ENCODE data around the gene GUCY1A1. TPM values are rescaled to one million over a fixed set of nuclear protein-coding genes. Genes with fewer than 3 reads are reported as not detected.
A peak's percentile ranks its signal among the peaks of the same experiment; 100 is the strongest.

The GUCY1A1 gene
- total and polyA plus RNA-seq, 2 donors from 2014 or later = 6.9 to 64.6 TPM

DNA sequence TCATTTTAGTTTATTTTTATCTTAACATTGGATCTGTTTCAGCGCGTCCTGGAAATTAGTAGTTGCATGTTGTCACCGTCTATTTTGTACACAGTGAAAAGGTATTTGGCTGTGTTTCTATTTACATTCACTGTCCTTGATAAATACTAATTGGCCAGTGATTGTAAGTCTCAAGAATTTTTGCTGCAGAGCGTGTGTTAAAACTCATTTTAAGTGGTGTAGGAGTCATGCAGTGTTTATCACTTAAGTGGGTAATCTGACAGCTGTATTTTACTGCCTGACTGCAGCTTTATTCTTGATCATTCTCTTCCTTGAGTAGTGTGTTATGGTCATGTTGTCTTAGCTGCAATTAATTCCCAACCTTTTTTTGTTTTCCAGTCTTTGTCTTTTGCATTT is 9.8 kb downstream of the GUCY1A1 start:
- Histone ChIP-seq H3K4me3 (ENCODE audit: low read length in 3 of 3) (peak overlapping the region in 1 of 3 donors; percentile 14), H3K36me3 (ENCODE audit: control insufficient read depth in 2 of 3, insufficient read depth in 3 of 3, low read length in 3 of 3) (no peaks in the 10 kb centered on the region), H3K27ac (ENCODE audit: low read depth in 2 of 2, low read length in 2 of 2) (no peak overlapping the region), H3K9ac (ENCODE audit: low read length in 3 of 3) (no peak overlapping the region), H3K27me3 (ENCODE audit: control insufficient read depth, insufficient read depth, low read length) (no peaks in the 10 kb centered on the region), H3K4me1 (ENCODE audit: control insufficient read depth in 2 of 3, insufficient read depth in 2 of 3, low read depth in 1 of 3, low read length in 3 of 3) (peaks cover 0 to 10% (median 4%) of the 10 kb centered on the region in 3 donors), H3K9me3 (ENCODE audit: control insufficient read depth in 2 of 3, insufficient read depth in 1 of 3, low read length in 3 of 3) (no peaks in the 10 kb centered on the region)
- DNase-seq = peak in 2 of 5 donors; percentile 41 to 67
- TF ChIP-seq, protein P1, sequence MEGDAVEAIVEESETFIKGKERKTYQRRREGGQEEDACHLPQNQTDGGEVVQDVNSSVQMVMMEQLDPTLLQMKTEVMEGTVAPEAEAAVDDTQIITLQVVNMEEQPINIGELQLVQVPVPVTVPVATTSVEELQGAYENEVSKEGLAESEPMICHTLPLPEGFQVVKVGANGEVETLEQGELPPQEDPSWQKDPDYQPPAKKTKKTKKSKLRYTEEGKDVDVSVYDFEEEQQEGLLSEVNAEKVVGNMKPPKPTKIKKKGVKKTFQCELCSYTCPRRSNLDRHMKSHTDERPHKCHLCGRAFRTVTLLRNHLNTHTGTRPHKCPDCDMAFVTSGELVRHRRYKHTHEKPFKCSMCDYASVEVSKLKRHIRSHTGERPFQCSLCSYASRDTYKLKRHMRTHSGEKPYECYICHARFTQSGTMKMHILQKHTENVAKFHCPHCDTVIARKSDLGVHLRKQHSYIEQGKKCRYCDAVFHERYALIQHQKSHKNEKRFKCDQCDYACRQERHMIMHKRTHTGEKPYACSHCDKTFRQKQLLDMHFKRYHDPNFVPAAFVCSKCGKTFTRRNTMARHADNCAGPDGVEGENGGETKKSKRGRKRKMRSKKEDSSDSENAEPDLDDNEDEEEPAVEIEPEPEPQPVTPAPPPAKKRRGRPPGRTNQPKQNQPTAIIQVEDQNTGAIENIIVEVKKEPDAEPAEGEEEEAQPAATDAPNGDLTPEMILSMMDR (IDR thresholded peaks at IDR 0.05; ENCODE audit: borderline replicate concordance, extremely low read depth, insufficient read depth) = no peak
- no peak for FAIRE-seq
- intact Hi-C loops (cut with DNase I) = no loop called here

DNA sequence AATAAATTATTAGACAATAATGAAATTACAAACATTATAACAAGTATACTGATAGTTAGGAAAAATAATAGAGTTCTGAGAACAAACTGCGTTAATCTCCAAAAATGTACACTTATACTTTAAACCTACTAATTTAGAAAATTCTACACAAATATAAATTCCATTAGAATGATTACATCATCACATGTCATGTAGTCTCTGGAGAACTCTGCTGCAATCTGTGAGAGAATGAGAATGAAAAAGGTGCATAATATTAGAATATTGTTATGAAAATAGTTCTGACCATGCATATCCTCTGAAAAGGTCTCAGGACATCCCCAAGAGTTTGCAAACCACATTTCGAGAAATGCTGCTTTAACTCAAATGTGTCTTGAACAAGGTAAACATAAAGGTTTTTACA is 11.4 kb downstream of the GUCY1A1 start:
- TF ChIP-seq, protein P1 (IDR thresholded peaks at IDR 0.05; ENCODE audit: borderline replicate concordance, extremely low read depth, insufficient read depth) = no peak
- H3K4me1 ChIP-seq (ENCODE audit: control insufficient read depth in 2 of 3, insufficient read depth in 2 of 3, low read depth in 1 of 3, low read length in 3 of 3) = peaks cover 0 to 5% (median 4%) of the 10 kb centered on the region in 3 donors
- no peaks in the 10 kb centered on the region for H3K36me3 ChIP-seq (ENCODE audit: control insufficient read depth in 2 of 3, insufficient read depth in 3 of 3, low read length in 3 of 3)
- no peaks in the 10 kb centered on the region for H3K9me3 ChIP-seq (ENCODE audit: control insufficient read depth in 2 of 3, insufficient read depth in 1 of 3, low read length in 3 of 3)
- no peak overlapping the region for H3K4me3 ChIP-seq (ENCODE audit: low read length in 3 of 3)
- DNase-seq (no peak), FAIRE-seq (no peak)
- H3K27me3 ChIP-seq (ENCODE audit: control insufficient read depth, insufficient read depth, low read length) = no peaks in the 10 kb centered on the region
- intact Hi-C loops (cut with DNase I) = no loop called here
- no peak overlapping the region for H3K9ac ChIP-seq (ENCODE audit: low read length in 3 of 3)
- H3K27ac ChIP-seq (ENCODE audit: low read depth in 2 of 2, low read length in 2 of 2) = no peak overlapping the region

DNA sequence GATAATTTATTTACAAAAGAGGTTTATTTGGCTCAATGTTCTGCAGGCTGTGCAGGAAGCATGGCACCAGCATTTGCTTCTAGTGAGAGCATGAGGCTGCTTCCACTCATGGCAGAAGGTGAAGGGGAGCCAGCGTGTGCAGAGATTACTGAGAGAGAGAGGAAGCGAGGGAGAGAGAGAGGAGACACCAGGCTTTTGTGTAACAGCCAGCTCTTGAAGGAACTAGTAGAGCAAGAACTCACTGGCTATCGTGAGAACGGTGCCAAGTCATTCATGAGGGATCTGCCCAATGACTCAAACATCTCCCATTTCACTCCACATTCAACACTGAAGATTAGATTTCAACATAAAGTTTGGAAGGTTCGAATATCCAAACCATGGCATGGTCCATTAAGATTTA is 12.7 kb downstream of the GUCY1A1 start:
- Histone ChIP-seq H3K27ac (ENCODE audit: low read depth in 2 of 2, low read length in 2 of 2) (no peak overlapping the region), H3K27me3 (ENCODE audit: control insufficient read depth, insufficient read depth, low read length) (no peaks in the 10 kb centered on the region), H3K9ac (ENCODE audit: low read length in 3 of 3) (no peak overlapping the region), H3K4me3 (ENCODE audit: low read length in 3 of 3) (no peak overlapping the region), H3K4me1 (ENCODE audit: control insufficient read depth in 2 of 3, insufficient read depth in 2 of 3, low read depth in 1 of 3, low read length in 3 of 3) (peaks cover 0 to 5% (median 4%) of the 10 kb centered on the region in 3 donors), H3K9me3 (ENCODE audit: control insufficient read depth in 2 of 3, insufficient read depth in 1 of 3, low read length in 3 of 3) (no peaks in the 10 kb centered on the region), H3K36me3 (ENCODE audit: control insufficient read depth in 2 of 3, insufficient read depth in 3 of 3, low read length in 3 of 3) (no peaks in the 10 kb centered on the region)
- DNase-seq = peak in 1 of 5 donors; percentile 49
- FAIRE-seq = no peak
- intact Hi-C loops (cut with DNase I) = no loop called here
- TF ChIP-seq, protein P1 (IDR thresholded peaks at IDR 0.05; ENCODE audit: borderline replicate concordance, extremely low read depth, insufficient read depth) = no peak

DNA sequence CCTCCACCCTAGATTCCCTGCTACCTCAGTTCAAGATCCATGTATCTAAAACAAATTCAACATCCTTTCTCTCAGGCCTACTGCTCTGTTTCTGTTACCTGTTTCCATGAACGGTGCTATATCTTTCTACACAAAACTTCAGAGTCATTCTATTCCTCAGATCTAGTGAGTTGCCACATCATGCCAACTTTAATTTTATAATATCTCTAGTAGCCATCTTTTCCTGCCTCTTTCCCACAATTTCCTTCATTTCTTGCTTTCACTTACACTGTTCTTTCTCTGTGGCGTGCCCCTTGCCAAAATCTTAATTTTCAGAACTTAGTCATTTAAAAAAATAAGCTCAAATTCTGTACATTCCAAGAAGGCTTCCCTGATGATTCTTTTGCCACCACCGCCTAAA is 15.2 kb downstream of the GUCY1A1 start:
- Histone ChIP-seq H3K9ac (ENCODE audit: low read length in 3 of 3) (no peak overlapping the region), H3K4me1 (ENCODE audit: control insufficient read depth in 2 of 3, insufficient read depth in 2 of 3, low read depth in 1 of 3, low read length in 3 of 3) (peaks cover 0 to under 1% (median 0%) of the 10 kb centered on the region in 3 donors), H3K27ac (ENCODE audit: low read depth in 2 of 2, low read length in 2 of 2) (no peak overlapping the region), H3K9me3 (ENCODE audit: control insufficient read depth in 2 of 3, insufficient read depth in 1 of 3, low read length in 3 of 3) (no peaks in the 10 kb centered on the region), H3K27me3 (ENCODE audit: control insufficient read depth, insufficient read depth, low read length) (no peaks in the 10 kb centered on the region), H3K36me3 (ENCODE audit: control insufficient read depth in 2 of 3, insufficient read depth in 3 of 3, low read length in 3 of 3) (no peaks in the 10 kb centered on the region), H3K4me3 (ENCODE audit: low read length in 3 of 3) (no peak overlapping the region)
- intact Hi-C loops (cut with DNase I) = no loop called here
- no peak for FAIRE-seq
- TF ChIP-seq, protein P1 (IDR thresholded peaks at IDR 0.05; ENCODE audit: borderline replicate concordance, extremely low read depth, insufficient read depth) = no peak
- DNase-seq = no peak
